GM12873 (cell line): ENCODE measurements around the gene CDH23.

Experiments
- TF ChIP-seq, protein P1 (sequence below): IDR thresholded peaks from 2 replicates; pipeline ENCODE4 v1.5.1; 2012; ENCODE audit warnings: low read depth, mild to moderate bottlenecking, moderate library complexity, low read length, control low read depth; ENCODE audit not compliant: insufficient read depth; ENCODE audit errors: missing control alignments

CDH23 gene

DNA sequence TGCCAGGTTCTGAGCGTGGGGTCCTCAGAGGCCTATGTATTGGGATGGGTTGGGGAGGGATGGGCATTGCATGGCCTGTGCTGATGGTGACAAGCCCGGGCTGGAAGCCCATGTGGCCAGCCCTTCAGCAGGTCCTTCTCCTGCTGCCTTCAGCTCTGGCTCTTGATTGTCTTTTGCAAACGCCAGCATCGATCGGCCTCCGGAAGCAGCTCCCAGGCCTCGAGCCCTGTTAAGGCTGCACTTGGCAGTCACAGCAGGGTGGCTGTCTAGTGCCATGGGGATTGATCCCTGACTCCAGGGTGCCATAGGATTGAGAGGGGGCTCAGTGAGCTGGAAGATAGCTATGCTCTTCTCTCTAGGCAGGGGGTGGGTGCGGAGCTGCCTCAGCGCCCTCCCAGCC lies 51.4 kb downstream of the CDH23 start:
- TF ChIP-seq, protein P1, sequence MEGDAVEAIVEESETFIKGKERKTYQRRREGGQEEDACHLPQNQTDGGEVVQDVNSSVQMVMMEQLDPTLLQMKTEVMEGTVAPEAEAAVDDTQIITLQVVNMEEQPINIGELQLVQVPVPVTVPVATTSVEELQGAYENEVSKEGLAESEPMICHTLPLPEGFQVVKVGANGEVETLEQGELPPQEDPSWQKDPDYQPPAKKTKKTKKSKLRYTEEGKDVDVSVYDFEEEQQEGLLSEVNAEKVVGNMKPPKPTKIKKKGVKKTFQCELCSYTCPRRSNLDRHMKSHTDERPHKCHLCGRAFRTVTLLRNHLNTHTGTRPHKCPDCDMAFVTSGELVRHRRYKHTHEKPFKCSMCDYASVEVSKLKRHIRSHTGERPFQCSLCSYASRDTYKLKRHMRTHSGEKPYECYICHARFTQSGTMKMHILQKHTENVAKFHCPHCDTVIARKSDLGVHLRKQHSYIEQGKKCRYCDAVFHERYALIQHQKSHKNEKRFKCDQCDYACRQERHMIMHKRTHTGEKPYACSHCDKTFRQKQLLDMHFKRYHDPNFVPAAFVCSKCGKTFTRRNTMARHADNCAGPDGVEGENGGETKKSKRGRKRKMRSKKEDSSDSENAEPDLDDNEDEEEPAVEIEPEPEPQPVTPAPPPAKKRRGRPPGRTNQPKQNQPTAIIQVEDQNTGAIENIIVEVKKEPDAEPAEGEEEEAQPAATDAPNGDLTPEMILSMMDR: no peak

DNA sequence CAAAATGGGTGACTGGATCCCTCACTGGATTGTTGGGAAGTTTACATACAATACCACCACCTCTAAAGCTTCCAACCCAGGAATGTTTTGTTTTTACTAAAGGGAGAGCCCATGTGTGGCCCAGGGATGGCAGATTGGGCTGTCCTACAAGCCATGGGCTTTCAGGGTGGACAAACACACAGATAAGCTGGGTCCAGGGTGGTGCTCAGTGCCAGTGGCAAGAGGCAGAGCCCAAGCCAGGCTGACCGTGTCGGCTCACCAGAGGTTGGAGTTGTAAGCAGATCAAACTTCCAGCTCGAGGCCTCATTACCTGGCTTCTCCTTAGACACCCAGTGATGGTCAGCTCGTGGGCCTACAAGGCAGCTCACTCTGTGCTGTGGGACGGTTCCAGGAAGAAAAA lies 52.3 kb downstream of the CDH23 start:
- TF ChIP-seq, protein P1: no peak

DNA sequence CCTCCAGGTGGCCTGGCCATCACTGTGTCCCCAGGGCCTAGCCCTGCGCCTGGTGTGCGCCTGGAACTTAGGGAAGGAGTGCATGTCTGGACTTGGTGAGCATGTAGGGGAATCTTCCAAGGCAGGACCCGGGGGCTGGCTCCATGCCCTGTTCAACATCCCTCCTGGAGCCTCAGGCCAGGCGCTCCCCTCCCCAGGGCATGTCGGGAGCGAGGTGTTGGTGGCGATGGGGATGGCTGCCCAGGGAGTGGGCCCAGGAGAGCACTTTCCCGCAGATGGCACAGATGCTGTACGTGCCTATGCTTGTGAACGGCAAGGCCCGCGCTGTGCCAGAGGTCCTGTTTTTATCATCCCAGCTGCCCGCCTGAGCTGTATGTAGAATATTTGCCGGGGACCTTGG lies 55.0 kb downstream of the CDH23 start:
- TF ChIP-seq, protein P1: no peak

DNA sequence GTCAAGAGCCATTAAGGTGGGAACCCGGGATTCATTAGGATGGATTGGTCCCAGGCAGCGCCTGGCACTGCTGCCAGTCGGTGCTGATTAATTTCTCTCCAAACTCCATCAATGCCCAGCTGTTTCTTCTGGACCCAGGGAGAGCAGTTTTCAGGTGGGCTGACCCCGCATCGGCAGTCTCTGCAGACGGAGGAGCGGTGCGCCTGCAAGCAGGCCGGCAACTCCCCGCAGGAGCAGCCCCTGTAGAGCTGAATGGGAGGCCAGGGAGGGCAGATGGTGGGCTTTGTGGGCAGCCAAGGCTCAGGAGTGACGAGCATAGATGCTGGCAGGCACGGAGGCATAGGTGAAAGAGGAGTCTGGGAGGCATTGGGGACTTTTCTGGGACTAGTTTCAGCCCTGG lies 56.5 kb downstream of the CDH23 start:
- TF ChIP-seq, protein P1: no peak

DNA sequence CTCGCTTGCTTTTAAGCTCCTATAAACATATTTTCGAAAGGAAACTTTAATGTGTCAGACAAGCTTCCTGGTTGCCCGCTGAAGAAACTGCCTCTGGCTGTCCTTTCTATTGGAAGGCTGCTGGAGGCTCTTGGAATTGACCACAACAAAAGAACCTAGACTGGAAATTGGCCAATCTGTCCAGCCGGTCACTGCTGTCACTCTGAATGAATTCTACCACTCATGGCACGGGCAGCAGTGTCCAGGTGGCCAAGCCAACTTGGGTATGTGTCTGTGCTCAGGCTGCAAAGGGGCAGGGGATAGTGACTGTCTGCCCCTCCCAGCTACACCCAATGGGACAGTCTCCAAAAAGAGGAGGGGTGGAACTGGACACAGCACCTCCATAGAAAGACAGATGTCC lies 57.6 kb downstream of the CDH23 start:
- TF ChIP-seq, protein P1: no peak

DNA sequence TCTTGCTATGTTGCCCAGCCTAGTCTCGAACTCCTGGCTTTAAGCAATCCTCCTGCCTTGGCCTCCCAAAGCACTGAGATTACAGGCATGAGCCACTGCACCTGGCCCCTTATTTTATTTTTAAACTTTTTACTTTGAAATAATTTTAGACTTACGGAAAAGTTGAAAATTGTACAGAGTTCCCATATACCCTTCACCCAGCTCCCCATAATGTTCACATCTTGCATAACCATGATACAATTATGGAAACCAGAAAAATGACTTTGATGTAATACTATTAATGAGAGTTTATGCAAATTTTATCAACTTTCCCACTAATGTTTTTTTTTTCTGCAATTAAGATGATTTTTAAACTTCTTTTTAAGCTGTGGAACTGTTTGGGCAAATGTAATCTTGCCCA lies 58.3 kb downstream of the CDH23 start:
- TF ChIP-seq, protein P1: no peak

DNA sequence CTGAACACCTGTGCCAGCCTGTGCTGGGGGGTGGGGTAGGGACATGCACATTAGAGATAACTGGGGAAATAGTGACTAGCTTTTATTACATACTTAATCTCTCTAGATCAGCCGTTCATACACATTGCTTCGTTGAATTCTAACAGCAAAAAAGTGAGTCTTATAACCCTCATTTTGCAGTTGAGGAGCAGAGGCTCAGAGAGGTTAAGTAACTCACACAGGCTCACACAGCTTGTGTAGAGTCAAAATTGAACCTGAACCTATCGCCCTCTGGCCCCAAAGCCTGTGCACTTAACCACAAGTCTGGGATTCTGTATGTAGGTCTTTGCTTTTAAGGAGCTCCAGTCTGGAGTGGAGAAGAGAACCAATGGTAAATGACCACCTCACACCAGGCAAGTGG lies 59.9 kb downstream of the CDH23 start:
- TF ChIP-seq, protein P1: no peak
